Coronary artery (tissue), 2 donors: Measurements from ENCODE around the gene KCTD21.

Source experiments
- DNase-seq: peaks from one replicate; pipeline ENCODE4 v3.0.0-alpha.2; 2017; ENCODE audit warnings: low spot score
- H3K27ac ChIP-seq, 2 donors: fragments of 200-600 bp; sonication (generic); one replicate each; pipeline ENCODE4 v1.5.1; 2016 to 2019
- H3K4me3 ChIP-seq: fragments of 200-600 bp; sonication (generic); 2 replicates; pipeline ENCODE4 v1.5.1; 2016; ENCODE audit warnings: mild to moderate bottlenecking, moderate library complexity
- CTCF ChIP-seq: fragments of 200-600 bp; sonication (generic); IDR thresholded peaks from one replicate; pipeline ENCODE4 v1.5.1; 2019; ENCODE audit warnings: antibody characterized with exemption

KCTD21 gene

DNA sequence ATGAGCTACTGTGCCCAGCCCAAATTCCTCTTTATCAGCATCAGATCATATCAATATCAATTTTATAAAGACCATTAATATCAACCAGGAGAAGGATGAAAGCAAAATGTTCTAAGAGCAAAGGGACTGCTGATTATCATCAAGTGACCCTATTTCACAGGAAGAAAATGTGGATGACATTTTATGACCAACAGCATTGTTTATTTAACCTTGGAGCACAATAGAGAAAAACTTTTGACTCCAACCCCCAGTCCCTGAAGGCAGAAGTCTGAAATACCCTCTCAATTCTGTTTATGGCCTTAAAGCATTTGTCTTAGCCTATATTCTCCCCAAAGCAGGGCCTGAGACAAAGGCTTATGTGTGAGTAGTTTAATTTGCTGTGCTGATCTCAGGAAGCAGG is 37.7 kb downstream of the KCTD21 start:
- TF ChIP-seq CTCF: no peak
- no peak overlapping the region for H3K4me3 ChIP-seq
- no peak for DNase-seq
- H3K27ac ChIP-seq: no peak overlapping the region

DNA sequence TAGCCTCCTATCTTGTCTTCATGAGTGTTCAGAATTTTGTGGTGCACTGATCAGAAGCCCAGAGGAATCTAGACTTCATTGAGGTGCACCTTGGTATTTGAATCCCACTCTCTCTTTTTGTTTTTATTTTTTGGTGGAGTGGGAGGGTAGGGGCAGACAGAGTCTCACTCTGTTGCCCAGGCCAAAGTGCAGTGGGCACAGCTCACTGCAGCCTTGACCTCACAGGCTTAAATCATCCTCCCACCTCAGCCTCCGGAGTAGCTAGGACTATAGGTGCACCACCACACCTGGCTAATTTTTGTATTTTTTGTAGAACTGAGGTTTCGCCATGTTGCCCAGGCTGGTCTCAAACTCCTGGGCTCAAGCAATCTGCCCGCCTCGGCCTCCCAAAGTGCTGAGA is 38.1 kb downstream of the KCTD21 start:
- H3K4me3 ChIP-seq: no peak overlapping the region
- H3K27ac ChIP-seq: no peak overlapping the region
- no peak for DNase-seq
- TF ChIP-seq CTCF: no peak

DNA sequence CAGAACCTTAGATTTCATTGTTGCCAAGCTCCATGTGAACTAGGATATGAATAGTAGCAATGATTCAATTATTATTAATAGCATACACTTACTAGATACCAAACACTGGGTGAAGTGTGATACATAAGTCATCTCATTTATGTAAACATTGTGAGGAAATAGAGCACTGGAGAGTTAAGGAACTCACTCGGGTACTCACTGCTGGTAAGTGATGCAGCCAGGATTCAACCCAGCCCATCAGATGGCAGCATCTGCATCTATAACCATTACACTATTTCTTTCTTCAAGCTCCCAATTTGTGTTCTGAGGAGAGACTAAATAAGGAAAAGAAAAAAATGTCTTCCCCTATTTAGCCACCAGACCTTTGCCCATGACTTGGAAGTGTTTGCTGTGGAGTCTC is 38.8 kb downstream of the KCTD21 start:
- Histone ChIP-seq H3K4me3 (no peak overlapping the region), H3K27ac (no peak overlapping the region)
- no peak for TF ChIP-seq CTCF
- DNase-seq: no peak

DNA sequence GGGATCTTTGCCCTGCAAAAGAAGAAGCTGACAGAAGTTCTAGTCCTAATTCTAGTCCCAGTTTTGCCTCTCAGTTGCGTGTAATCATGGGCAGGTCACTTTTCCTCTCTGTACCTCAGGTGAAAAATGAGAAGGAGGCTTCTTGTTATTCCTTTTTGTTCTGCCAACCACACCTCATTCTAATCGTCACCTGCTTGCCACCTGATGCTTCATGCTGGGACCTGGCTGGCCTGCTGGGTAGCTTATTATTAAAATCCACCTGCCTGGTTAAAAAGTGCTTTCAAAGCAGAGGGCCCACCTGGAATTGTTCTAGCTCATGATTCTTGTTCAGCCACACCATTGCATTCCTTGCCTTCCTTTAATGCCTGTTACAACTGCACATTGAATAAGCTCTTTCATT is 40.6 kb downstream of the KCTD21 start:
- no peak overlapping the region for H3K27ac ChIP-seq
- H3K4me3 ChIP-seq: no peak overlapping the region
- no peak for TF ChIP-seq CTCF
- DNase-seq: no peak

- no peak for TF ChIP-seq CTCF
- no peak for DNase-seq
- H3K4me3 ChIP-seq: no peak overlapping the region
- no peak overlapping the region for H3K27ac ChIP-seq
These were observed 42.9 kb downstream of the KCTD21 start for GRCh38 chr11:78145511-78146025.

DNA sequence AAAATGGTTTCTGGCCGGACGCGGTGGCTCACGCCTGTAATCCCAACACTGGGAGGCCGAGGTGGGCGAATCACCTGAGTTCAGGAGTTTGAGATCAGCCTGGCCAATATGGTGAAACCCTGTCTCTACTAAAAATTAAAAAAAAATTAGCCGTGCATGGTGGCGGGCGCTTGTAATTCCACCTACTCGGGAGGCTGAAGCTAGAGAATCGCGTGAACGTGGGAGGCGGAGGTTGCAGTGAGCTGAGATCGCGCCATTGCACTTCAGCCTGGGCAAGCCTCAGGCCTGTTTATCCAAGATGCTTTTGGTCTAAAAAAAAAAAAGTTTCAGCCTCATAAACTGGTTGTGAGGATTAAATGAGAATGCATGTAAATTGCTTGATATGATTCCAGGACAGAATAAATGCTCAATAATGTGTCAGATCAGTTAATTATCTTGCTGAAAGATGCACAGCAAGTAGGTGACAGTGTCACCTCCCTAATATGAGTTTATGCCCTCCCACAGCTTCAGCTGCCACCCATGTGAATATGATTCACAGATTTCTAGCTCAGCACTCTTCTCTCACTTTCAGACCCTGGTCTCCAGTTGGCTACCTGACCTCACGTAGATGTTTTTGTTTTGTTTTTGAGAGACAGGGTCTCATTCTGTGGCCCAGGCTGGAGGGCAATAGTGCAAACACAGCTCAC is 47.9 kb downstream of the KCTD21 start:
- Histone ChIP-seq H3K4me3 (peak overlapping the region; percentile 72), H3K27ac (no peak overlapping the region)
- DNase-seq: no peak
- TF ChIP-seq CTCF: no peak
